Mesodermal cell (in vitro differentiated cells): ENCODE data around the gene TTLL4.

ENCODE experiments used
- H3K27ac ChIP-seq: 2 replicates; pipeline ENCODE4 v1.7.0; 2013; ENCODE audit warnings: mild to moderate bottlenecking, low read depth, low read length, moderate library complexity; ENCODE audit not compliant: severe bottlenecking
- H3K36me3 ChIP-seq: 2 replicates; pipeline ENCODE4 v1.7.1; 2013; ENCODE audit warnings: mild to moderate bottlenecking, low read length, moderate library complexity; ENCODE audit not compliant: control insufficient read depth, insufficient read depth
- H3K4me1 ChIP-seq: one replicate; pipeline ENCODE4 v1.7.1; 2013; ENCODE audit warnings: mild to moderate bottlenecking, low read length; ENCODE audit not compliant: insufficient read depth, control insufficient read depth, poor library complexity, severe bottlenecking
- H3K4me3 ChIP-seq: 2 replicates; pipeline ENCODE4 v1.7.0; 2013; ENCODE audit warnings: low read length, control low read depth, mild to moderate bottlenecking; ENCODE audit not compliant: insufficient read depth, poor library complexity, severe bottlenecking; ENCODE audit errors: extremely low read depth
- H3K9me3 ChIP-seq: 2 replicates; pipeline ENCODE4 v1.7.1; 2013; ENCODE audit warnings: mild to moderate bottlenecking, low read length, moderate library complexity; ENCODE audit not compliant: control insufficient read depth
- WGBS, 2 experiments: methylation state at CpG; one replicate each; pipeline ENCODE4 v1.1.5; 2013; ENCODE audit warnings: missing lambda C conversion rate in 2 of 2; ENCODE audit not compliant: insufficient coverage in 2 of 2; 5-methylcytosine and 5-hydroxymethylcytosine counted together

Gene TTLL4

DNA sequence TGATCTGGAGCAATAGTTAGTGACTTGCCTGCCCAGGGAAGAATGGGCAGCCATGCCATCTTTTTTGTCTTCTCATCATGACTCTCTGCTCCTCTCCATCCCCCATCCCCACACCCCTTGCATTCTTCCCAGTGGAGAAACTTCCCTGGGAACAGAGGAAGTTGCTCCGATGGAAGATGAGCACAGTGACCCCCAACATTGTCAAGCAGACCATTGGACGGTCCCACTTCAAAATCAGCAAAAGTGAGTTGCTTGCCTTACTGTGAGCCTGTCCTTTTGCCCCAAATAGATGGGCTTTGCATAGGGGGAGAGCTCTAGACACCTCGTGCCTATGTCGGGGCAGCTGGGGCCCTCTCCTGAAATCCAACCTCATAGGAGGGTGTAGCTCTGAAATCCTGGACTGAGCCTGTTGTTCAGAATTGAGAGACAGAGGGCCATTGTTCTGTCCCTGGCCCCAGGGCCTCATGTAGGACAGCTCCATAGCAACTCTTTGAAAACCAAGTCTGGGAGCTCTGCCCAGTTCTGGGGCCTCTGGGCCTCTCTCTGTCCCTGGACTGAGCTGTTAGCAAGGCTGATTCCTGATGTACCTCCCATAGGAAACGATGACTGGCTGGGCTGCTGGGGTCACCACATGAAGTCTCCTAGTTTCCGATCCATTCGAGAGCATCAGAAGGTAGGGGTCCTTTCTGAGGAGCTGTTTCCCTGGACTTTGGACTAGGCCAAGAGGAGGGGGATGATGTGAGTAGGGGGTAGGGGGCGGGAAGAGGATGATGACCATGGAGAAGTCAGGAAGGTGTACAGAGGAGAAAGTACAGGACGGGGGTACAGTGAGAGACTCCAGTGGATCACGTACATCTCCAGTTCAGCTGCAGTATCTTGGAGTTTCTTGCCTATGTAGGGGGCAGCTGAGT is 35.2 kb downstream of the TTLL4 start:
- H3K4me3 ChIP-seq, result no peak overlapping the region

DNA sequence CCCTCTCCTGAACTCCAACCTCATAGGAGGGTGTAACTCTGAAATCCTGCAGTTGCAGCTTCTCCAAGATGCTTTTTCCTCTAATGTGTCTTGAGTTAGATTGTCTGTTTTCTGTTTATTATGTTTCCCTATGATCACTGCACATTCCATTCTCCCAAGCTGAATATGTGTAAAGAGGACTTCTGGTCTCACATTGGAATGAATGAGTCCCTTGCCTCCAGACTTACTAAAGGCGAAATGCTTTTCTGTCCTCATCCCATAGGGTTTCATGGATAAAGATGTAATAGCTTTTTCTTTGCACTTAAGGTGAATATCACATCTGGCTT is 35.8 kb downstream of the TTLL4 start:
- 100% methylated on average over 1 of the region's 1 CpG; no CpG with 5 or more reads in 1 of the 2 experiments for WGBS, 2 experiments
- Histone ChIP-seq H3K4me3 (no peak overlapping the region), H3K36me3 (peaks cover 81% of the 10 kb centered on the region), H3K4me1 (peaks cover 2% of the 10 kb centered on the region), H3K9me3 (no peaks in the 10 kb centered on the region), H3K27ac (no peak overlapping the region)

More for the DNA sequence above, 35.2 kb downstream of the TTLL4 start:
- no peaks in the 10 kb centered on the region for H3K9me3 ChIP-seq
- peak overlapping the region; percentile 77 for H3K27ac ChIP-seq
- peaks cover 81% of the 10 kb centered on the region for H3K36me3 ChIP-seq
- peaks cover 2% of the 10 kb centered on the region for H3K4me1 ChIP-seq
- 90 to 97% methylated on average over 5 to 9 of the region's 10 CpGs for WGBS, 2 experiments

DNA sequence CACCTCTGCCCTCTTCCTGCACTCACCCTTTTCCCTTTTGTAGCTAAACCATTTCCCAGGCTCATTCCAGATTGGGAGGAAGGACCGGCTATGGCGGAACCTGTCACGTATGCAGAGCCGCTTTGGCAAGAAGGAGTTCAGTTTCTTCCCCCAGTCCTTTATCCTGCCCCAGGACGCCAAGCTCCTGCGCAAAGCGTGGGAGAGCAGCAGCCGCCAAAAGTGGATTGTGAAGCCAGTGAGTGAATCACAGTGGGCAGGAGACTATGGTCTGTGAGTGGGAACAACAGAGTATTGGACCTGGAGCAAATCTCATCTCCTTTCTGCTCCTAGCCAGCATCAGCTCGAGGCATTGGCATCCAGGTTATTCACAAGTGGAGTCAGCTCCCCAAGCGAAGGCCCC is 36.3 kb downstream of the TTLL4 start:
- Histone ChIP-seq H3K4me1 (peaks cover 2% of the 10 kb centered on the region), H3K9me3 (no peaks in the 10 kb centered on the region), H3K4me3 (no peak overlapping the region), H3K27ac (no peak overlapping the region), H3K36me3 (peaks cover 80% of the 10 kb centered on the region)
- WGBS, 2 experiments, result 86 to 99% methylated on average over 6 to 10 of the region's 10 CpGs

DNA sequence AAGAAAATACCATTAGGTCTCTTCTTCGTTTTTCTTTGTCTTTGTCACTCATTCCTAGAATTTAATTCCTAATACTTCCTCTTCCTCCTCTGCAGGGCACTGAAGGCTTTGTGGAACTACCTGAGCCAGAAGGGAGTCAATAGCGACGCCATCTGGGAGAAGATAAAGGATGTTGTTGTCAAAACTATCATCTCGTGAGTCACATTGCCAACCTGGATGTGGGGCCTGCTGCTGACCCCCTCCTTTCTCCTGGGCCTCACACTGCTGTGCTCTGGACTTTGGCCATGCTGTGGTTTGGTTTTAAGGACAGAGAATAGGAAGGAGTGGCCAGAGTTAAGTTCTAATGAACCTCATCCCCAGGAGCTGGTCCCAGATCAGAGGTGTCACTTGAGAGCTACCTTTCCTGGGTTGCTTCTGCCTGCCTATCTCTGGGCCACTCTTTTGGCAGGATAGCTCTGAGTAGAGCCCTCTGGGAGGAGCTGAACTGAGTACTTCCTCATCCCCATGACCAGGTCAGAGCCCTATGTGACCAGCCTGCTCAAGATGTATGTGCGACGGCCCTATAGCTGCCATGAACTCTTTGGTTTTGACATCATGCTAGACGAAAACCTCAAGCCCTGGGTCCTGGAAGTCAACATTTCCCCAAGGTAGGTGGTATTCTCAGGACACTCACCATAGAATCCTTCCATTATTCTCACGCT is 38.3 kb downstream of the TTLL4 start:
- H3K4me1 ChIP-seq, result peaks cover 2% of the 10 kb centered on the region
- no peak overlapping the region for H3K27ac ChIP-seq
- H3K9me3 ChIP-seq, result no peaks in the 10 kb centered on the region
- H3K4me3 ChIP-seq, result no peak overlapping the region
- whole genome bisulfite sequencing, 2 experiments, result 98 to 100% methylated on average over 4 to 5 of the region's 8 CpGs
- H3K36me3 ChIP-seq, result peaks cover 92% of the 10 kb centered on the region

DNA sequence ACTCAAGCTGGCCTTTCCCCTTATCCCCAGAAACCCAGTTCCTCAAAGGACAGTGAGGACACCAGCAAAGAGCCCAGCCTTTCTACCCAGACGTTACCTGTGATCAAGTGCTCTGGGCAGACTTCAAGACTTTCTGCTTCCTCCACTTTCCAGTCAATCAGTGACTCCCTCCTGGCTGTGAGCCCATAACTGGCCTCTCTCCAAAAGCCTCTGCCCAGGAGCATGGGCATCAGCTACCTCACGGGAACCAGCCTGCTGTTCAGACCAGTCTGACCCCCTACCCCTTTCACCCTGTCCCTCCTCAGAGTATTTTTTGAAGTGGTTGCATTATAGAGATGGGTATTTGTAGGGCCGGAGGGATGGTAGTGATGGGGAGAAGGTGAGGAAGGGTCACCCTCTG is 43.6 kb downstream of the TTLL4 start:
- WGBS, 2 experiments, result 100% methylated on average over 1 of the region's 3 CpGs
- Histone ChIP-seq H3K9me3 (no peaks in the 10 kb centered on the region), H3K4me3 (no peak overlapping the region), H3K4me1 (no peaks in the 10 kb centered on the region), H3K27ac (no peak overlapping the region), H3K36me3 (peaks cover 80% of the 10 kb centered on the region)

DNA sequence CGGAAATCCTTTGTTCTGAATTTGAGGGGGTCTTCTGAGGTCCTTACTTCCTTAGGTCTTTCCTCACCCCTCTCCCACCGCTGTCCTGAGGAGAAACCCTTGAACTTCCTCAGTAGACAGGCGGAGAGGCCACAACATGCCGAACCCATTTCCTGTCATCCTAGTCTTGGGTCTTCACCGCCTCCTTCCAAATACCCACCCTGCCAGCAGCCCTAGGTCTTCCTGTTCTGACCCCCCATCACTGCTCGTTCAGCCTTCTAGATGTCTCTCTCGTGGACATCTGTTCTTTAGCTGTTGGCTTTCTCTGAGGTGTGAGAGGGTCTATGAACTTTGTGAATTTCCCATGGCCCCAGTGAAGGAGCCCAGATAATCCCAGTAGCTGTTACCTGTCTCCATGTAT is 44.1 kb downstream of the TTLL4 start:
- WGBS, 2 experiments, result 86 to 98% methylated on average over 3 to 5 of the region's 7 CpGs
- H3K4me1 ChIP-seq, result no peaks in the 10 kb centered on the region
- H3K9me3 ChIP-seq, result no peaks in the 10 kb centered on the region
- peaks cover 80% of the 10 kb centered on the region for H3K36me3 ChIP-seq
- H3K27ac ChIP-seq, result no peak overlapping the region
- H3K4me3 ChIP-seq, result no peak overlapping the region

DNA sequence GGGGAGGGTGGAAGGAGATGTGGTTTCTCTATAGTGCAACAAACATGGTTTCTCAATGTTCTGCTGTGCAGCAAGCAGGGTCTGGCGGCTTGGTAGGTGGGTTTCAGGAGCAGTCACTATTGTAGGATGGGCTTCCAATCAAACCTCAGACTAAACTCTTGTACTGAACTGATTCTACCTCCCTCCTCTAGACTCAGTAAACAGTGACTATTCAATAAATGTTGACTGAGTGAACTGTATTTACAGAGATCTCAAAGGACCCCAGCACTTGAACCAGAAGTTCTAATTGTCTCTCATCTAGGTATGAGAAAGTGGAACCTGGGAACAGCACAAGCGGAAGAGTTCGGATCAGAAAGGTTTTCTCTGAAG is 44.5 kb downstream of the TTLL4 start:
- WGBS, 2 experiments, result 88 to 94% methylated on average over 2 of the region's 3 CpGs
- Histone ChIP-seq H3K27ac (no peak overlapping the region), H3K4me3 (no peak overlapping the region), H3K36me3 (peaks cover 76% of the 10 kb centered on the region), H3K9me3 (no peaks in the 10 kb centered on the region), H3K4me1 (no peaks in the 10 kb centered on the region)

DNA sequence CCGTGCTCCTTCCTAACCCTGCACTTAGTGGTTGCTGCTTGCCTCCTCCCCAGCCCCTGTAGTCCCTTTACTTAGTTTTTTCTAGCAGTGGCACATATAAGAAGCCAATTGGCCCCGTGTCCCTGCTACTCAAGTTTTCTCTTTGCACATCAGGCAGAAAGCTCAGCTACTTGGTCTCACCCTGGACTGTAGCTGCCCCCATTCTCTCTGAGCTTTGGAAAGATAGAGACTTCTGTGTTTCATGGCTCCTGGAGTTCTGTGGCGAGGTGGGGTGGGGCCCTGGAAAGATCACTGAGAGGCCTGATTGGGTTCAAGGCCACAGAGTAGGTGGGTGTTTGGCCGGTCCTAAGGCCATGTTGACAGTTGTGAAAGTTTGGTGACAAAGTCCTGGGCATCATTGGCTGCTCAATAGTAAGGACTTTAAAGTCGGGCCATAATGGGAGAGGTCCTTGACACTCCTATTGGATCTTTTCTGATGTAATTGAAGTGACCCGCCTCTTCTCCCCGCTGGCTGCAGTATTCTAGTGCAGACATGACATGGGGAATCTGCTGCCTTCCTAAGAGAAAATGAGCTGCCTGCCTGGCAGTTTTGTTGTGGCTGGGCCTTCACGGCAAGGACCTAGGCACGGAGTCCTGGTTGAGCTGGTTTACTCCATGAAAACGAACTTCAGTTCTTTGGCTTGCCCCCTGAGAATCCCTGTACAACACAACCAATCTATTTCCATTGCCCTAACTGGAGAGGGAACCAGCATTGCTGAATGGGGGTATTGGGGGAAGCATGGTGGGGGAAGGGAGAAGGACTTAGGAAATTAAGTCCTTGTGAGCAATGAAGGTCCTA is 45.2 kb downstream of the TTLL4 start:
- H3K4me1 ChIP-seq, result no peaks in the 10 kb centered on the region
- no peak overlapping the region for H3K27ac ChIP-seq
- H3K4me3 ChIP-seq, result no peak overlapping the region
- 91 to 95% methylated on average over 9 to 10 of the region's 10 CpGs for WGBS, 2 experiments
- H3K9me3 ChIP-seq, result no peaks in the 10 kb centered on the region
- peaks cover 70% of the 10 kb centered on the region for H3K36me3 ChIP-seq

DNA sequence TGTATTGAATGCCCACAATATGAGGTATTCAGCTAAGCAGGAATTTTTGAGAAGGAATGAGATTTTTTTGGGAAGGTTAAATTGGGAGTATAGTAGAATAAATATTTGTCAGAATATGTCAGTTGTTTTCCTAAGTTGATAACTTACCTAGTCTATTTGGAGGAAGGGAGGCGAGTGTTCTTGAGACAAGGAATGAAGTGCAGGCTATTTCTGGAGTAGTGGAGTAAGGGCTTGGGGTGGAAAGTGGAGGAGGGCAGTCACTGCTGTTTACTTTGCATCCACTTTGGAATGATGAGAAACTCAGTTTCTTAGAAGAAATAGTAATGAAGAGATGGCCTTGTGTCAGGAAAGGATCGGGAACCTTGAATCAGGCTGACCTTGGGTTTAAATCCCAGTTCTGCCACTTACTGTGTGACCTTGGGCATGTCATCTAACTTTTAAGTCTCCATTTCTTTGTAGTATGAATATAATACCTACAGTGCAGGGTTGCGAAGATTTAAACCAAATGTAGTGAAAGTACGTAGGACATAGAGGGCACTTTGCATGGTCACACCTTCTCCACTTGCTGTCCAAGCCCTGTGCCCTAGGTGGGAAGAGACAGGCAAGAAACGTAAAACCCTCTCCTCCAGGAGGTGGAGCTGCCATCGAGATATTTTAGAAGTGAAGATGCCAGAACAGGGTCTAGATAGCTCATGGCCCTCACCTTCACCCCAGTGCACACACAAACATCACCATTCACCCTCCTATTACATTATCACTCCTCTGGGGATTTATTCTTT is 46.2 kb downstream of the TTLL4 start:
- H3K36me3 ChIP-seq, result peaks cover 60% of the 10 kb centered on the region
- WGBS, 2 experiments, result 78 to 80% methylated on average over 3 to 4 of the region's 6 CpGs
- no peaks in the 10 kb centered on the region for H3K4me1 ChIP-seq

DNA sequence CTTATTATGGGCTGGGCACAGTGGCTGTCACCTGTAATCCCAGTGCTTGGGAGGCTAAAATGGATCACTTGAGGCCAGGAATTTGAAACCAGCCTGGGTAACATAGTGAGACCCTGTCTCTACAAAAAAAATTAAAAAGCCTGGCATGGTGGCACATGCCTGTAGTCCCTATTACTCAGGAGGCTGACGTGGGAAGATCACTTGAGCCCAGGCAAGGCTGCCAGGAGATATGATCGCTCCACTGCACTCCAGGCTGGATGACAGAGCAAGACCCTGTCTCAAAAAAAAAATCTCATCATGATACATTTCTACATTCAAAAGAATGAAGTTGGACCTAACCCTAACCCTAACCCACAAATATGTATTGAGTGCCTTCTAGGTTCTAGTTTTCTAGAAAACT is 51.2 kb downstream of the TTLL4 start:
- no peak overlapping the region for H3K4me3 ChIP-seq
- WGBS, 2 experiments, result 97% methylated on average over 2 of the region's 2 CpGs
- no peaks in the 10 kb centered on the region for H3K4me1 ChIP-seq
- H3K36me3 ChIP-seq, result peaks cover 18% of the 10 kb centered on the region
- H3K9me3 ChIP-seq, result no peaks in the 10 kb centered on the region
- no peak overlapping the region for H3K27ac ChIP-seq

More for the DNA sequence above, 46.2 kb downstream of the TTLL4 start:
- no peak overlapping the region for H3K27ac ChIP-seq
- H3K9me3 ChIP-seq, result no peaks in the 10 kb centered on the region
- H3K4me3 ChIP-seq, result no peak overlapping the region
